ENCODE data around the gene WDR86.

The WDR86 gene

DNA sequence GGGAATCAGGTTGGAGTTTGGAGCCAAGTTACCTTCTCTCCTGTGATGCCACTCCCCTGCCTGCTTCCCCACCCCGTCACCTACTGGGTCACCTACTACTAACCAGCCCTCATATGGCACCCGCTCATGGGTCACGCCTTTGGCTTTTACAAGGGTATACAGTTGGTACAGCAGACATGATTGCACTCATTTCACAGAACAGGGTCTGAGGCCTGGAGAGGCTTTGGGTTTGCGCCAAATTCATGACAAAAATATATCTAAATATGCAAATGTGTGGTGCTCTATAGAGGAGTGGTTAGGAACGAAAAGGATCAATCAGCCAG is 19.4 kb upstream of the WDR86 start:
- H3K79me2 ChIP-seq (ENCODE audit: insufficient read depth, low read length), result no peaks in the 10 kb centered on the region
- H3K9me3 ChIP-seq (ENCODE audit: low read length), result no peaks in the 10 kb centered on the region
- H2AFZ ChIP-seq (ENCODE audit: low read length), result no peak overlapping the region
- H3K27me3 ChIP-seq (ENCODE audit: insufficient read depth, low read length), result peaks cover 15% of the 10 kb centered on the region; the same call in 1 of the 2 replicates
- peaks cover 13% of the 10 kb centered on the region for H3K4me1 ChIP-seq (ENCODE audit: insufficient read depth, low read length, severe bottlenecking)
- H3K36me3 ChIP-seq (ENCODE audit: insufficient read depth, low read length), result no peaks in the 10 kb centered on the region
- no peak overlapping the region for H3K4me3 ChIP-seq (ENCODE audit: low read depth, low read length, poor library complexity, severe bottlenecking)
- H4K20me1 ChIP-seq (ENCODE audit: insufficient read depth, low read length), result no peaks in the 10 kb centered on the region
- no peak overlapping the region for H3K27ac ChIP-seq (ENCODE audit: low read depth, low read length, poor library complexity, severe bottlenecking)
- no peak overlapping the region; the same call in 1 of the 2 replicates for H3K4me2 ChIP-seq (ENCODE audit: low read length)
- no peaks in the 10 kb centered on the region for H3K9me2 ChIP-seq (ENCODE audit: low read depth, low read length)
- H3F3A ChIP-seq (ENCODE audit: insufficient read depth, low read length), result no peaks in the 10 kb centered on the region
- no peak overlapping the region for H3K9ac ChIP-seq (ENCODE audit: low read length)
- TF ChIP-seq, protein P1, sequence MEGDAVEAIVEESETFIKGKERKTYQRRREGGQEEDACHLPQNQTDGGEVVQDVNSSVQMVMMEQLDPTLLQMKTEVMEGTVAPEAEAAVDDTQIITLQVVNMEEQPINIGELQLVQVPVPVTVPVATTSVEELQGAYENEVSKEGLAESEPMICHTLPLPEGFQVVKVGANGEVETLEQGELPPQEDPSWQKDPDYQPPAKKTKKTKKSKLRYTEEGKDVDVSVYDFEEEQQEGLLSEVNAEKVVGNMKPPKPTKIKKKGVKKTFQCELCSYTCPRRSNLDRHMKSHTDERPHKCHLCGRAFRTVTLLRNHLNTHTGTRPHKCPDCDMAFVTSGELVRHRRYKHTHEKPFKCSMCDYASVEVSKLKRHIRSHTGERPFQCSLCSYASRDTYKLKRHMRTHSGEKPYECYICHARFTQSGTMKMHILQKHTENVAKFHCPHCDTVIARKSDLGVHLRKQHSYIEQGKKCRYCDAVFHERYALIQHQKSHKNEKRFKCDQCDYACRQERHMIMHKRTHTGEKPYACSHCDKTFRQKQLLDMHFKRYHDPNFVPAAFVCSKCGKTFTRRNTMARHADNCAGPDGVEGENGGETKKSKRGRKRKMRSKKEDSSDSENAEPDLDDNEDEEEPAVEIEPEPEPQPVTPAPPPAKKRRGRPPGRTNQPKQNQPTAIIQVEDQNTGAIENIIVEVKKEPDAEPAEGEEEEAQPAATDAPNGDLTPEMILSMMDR (IDR thresholded peaks at IDR 0.05; ENCODE audit: low read length), result no peak
- TF ChIP-seq EZH2 (IDR thresholded peaks at IDR 0.05; ENCODE audit: borderline replicate concordance, low read length), result no peak

DNA sequence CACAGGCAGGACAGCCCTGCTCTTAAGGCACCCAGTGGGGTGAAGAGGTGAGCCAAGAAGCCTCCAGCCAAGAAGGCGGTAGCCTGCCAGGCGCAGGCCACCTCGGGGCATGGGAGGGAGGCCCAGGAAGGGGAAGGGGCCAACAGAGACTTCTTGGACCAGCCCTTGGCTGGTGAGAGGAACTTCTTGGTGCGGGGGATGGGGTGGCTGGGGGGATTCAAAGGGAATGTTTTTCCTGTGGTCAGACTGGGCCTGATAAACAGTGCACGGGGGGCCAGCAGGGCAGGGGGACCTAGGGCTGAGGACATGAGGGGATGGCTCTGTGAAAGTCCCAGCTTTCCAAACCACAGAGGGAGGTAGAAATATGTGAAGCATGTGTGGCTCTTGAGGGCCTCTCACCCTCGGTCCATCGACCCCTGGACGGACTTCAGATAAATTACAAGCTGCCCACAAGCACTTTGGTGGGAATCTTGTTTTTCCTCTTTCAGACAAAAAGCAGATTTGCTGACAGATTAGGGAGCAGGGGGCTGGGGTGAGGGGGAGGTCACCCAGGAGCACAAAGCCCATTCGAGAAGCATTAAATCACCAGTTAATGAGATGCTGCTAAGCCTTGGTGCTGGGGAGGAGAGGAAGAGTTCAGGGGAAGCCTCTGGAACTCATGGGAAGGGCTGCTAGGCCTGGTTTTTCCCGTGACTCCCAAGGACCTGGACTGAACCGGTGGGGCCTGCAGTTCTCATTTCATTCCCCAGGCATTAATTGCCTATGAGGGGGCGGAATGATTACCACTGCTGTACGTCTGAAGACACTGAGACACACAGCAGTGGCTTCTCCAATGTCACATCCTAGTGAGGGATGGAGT is 18.8 kb upstream of the WDR86 start:
- no peak overlapping the region for H3K27ac ChIP-seq (ENCODE audit: low read depth, low read length, poor library complexity, severe bottlenecking)
- H3K79me2 ChIP-seq (ENCODE audit: insufficient read depth, low read length), result no peaks in the 10 kb centered on the region
- no peak overlapping the region for H3K9ac ChIP-seq (ENCODE audit: low read length)

DNA sequence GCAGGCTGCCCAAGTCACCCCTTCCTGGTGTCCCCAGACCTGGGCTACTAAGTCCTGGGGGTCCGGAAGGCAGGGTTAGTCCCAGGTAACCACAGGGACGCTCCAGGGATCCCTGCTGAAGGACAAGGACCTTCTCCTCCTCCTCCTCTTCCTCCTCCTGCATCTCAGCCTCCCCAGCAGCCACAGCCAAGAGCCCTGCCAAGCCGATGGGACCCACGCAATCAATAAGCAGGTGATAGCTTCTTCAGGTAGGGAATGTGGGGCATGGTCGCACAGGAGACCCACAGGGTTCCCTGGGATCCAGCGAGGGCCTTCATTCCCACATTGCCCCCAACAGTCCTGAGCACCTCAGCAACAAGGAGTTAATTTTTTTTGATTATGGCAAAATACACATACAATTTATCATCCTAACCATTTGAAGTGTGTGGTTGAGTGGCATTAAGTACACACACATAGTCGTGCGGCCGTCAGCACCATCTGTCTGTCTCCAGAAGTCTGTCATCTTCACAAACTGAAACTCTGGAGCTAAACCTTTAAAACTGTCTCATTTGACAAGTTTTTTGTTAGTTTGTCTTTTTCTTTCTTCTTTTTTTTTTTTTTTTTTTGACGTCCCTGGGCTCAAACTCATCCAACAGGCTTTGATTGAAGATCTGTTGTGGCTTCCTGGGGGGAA is 18.0 kb upstream of the WDR86 start:
- no peak overlapping the region for H3K4me2 ChIP-seq (ENCODE audit: low read length)
- TF ChIP-seq EZH2 (IDR thresholded peaks at IDR 0.05; ENCODE audit: borderline replicate concordance, low read length), result no peak
- TF ChIP-seq, protein P1 (IDR thresholded peaks at IDR 0.05; ENCODE audit: low read length), result no peak
- H3K4me3 ChIP-seq (ENCODE audit: low read depth, low read length, poor library complexity, severe bottlenecking), result no peak overlapping the region
- no peaks in the 10 kb centered on the region for H3K79me2 ChIP-seq (ENCODE audit: insufficient read depth, low read length)
- H3K9me3 ChIP-seq (ENCODE audit: low read length), result no peaks in the 10 kb centered on the region
- no peaks in the 10 kb centered on the region for H3K36me3 ChIP-seq (ENCODE audit: insufficient read depth, low read length)
- H3K27ac ChIP-seq (ENCODE audit: low read depth, low read length, poor library complexity, severe bottlenecking), result no peak overlapping the region
- no peak overlapping the region for H3K9ac ChIP-seq (ENCODE audit: low read length)
- no peak overlapping the region for H2AFZ ChIP-seq (ENCODE audit: low read length)
- no peaks in the 10 kb centered on the region for H3K9me2 ChIP-seq (ENCODE audit: low read depth, low read length)
- no peaks in the 10 kb centered on the region for H4K20me1 ChIP-seq (ENCODE audit: insufficient read depth, low read length)
- H3F3A ChIP-seq (ENCODE audit: insufficient read depth, low read length), result no peaks in the 10 kb centered on the region
- peaks cover 20% of the 10 kb centered on the region; the same call in 1 of the 2 replicates for H3K27me3 ChIP-seq (ENCODE audit: insufficient read depth, low read length)
- peaks cover 13% of the 10 kb centered on the region for H3K4me1 ChIP-seq (ENCODE audit: insufficient read depth, low read length, severe bottlenecking)

More for the DNA sequence above, 18.8 kb upstream of the WDR86 start:
- Histone ChIP-seq H3F3A (ENCODE audit: insufficient read depth, low read length) (no peaks in the 10 kb centered on the region), H4K20me1 (ENCODE audit: insufficient read depth, low read length) (no peaks in the 10 kb centered on the region), H3K9me2 (ENCODE audit: low read depth, low read length) (no peaks in the 10 kb centered on the region), H3K4me3 (ENCODE audit: low read depth, low read length, poor library complexity, severe bottlenecking) (no peak overlapping the region), H3K36me3 (ENCODE audit: insufficient read depth, low read length) (no peaks in the 10 kb centered on the region), H3K4me1 (ENCODE audit: insufficient read depth, low read length, severe bottlenecking) (peaks cover 13% of the 10 kb centered on the region), H3K4me2 (ENCODE audit: low read length) (no peak overlapping the region), H2AFZ (ENCODE audit: low read length) (no peak overlapping the region), H3K27me3 (ENCODE audit: insufficient read depth, low read length) (peaks cover 17% of the 10 kb centered on the region; the same call in 1 of the 2 replicates), H3K9me3 (ENCODE audit: low read length) (no peaks in the 10 kb centered on the region)
- TF ChIP-seq, protein P1 (IDR thresholded peaks at IDR 0.05; ENCODE audit: low read length), result no peak
- no peak for TF ChIP-seq EZH2 (IDR thresholded peaks at IDR 0.05; ENCODE audit: borderline replicate concordance, low read length)
